ENCODE results near the gene SLC6A20. TPM values are rescaled to one million over a fixed set of nuclear protein-coding genes. Genes with fewer than 3 reads are reported as not detected.
A peak's percentile ranks its signal among the peaks of the same experiment; 100 is the strongest.

SLC6A20 gene
- total RNA-seq, 4 donors from 2014 or later: 2.6 TPM; not detected in 3

- Histone ChIP-seq H3K27ac (peak overlapping the region; percentile 47 to 50), H3K9me3 (no peaks in the 10 kb centered on the region), H3K4me1 (no peaks in the 10 kb centered on the region), H3K36me3 (no peaks in the 10 kb centered on the region), H3K27me3 (no peaks in the 10 kb centered on the region), H3K4me3 (peak overlapping the region; percentile 85 to 92)
- DNase-seq: no peak
- intact Hi-C loops (cut with DNase I; ENCODE audit: low total_unique reads): loop anchor here (10.0 kb wide), 1 partner anchor 93 kb away; no protein-coding TSS in a partner anchor
- no peak for TF ChIP-seq POLR2A (IDR thresholded peaks at IDR 0.05)
- TF ChIP-seq CTCF (IDR thresholded peaks at IDR 0.05): no peak
Measured at GRCh38 chr3:45841420-45841756, 45.1 kb upstream of the SLC6A20 start.

GRCh38 chr3:45838466-45838865 is 42.1 kb upstream of the SLC6A20 start:
- H3K27me3 ChIP-seq: no peaks in the 10 kb centered on the region
- no peak overlapping the region for H3K4me3 ChIP-seq
- H3K36me3 ChIP-seq: no peaks in the 10 kb centered on the region
- intact Hi-C loops (cut with DNase I; ENCODE audit: low total_unique reads): no loop called here
- H3K27ac ChIP-seq: no peak overlapping the region
- TF ChIP-seq POLR2A (IDR thresholded peaks at IDR 0.05): no peak
- TF ChIP-seq CTCF (IDR thresholded peaks at IDR 0.05): no peak
- DNase-seq: no peak
- H3K9me3 ChIP-seq: no peaks in the 10 kb centered on the region
- H3K4me1 ChIP-seq: no peaks in the 10 kb centered on the region

- no peaks in the 10 kb centered on the region for H3K36me3 ChIP-seq
- TF ChIP-seq POLR2A (IDR thresholded peaks at IDR 0.05) (no peak), CTCF (IDR thresholded peaks at IDR 0.05) (peak in 1 of 4 experiments; percentile 23)
Measured at GRCh38 chr3:45832699-45833098, 36.4 kb upstream of the SLC6A20 start.

GRCh38 chr3:45830121-45830520 is 33.8 kb upstream of the SLC6A20 start:
- H3K4me1 ChIP-seq: no peaks in the 10 kb centered on the region
- no peaks in the 10 kb centered on the region for H3K27me3 ChIP-seq
- no peak overlapping the region for H3K4me3 ChIP-seq
- no peak overlapping the region for H3K27ac ChIP-seq
- DNase-seq: no peak
- H3K36me3 ChIP-seq: no peaks in the 10 kb centered on the region
- TF ChIP-seq CTCF (IDR thresholded peaks at IDR 0.05) (no peak), POLR2A (IDR thresholded peaks at IDR 0.05) (no peak)
- H3K9me3 ChIP-seq: no peaks in the 10 kb centered on the region
- intact Hi-C loops (cut with DNase I; ENCODE audit: low total_unique reads): no loop called here

More at GRCh38 chr3:45832699-45833098, 36.4 kb upstream of the SLC6A20 start:
- H3K4me3 ChIP-seq: no peak overlapping the region
- H3K27me3 ChIP-seq: no peaks in the 10 kb centered on the region
- H3K27ac ChIP-seq: no peak overlapping the region
- intact Hi-C loops (cut with DNase I; ENCODE audit: low total_unique reads): no loop called here
- H3K9me3 ChIP-seq: no peaks in the 10 kb centered on the region
- H3K4me1 ChIP-seq: no peaks in the 10 kb centered on the region
- no peak for DNase-seq

GRCh38 chr3:45826908-45827307 is 30.6 kb upstream of the SLC6A20 start:
- DNase-seq: no peak
- no peak overlapping the region for H3K27ac ChIP-seq
- TF ChIP-seq CTCF (IDR thresholded peaks at IDR 0.05) (no peak), POLR2A (IDR thresholded peaks at IDR 0.05) (no peak)
- no peaks in the 10 kb centered on the region for H3K27me3 ChIP-seq
- no peaks in the 10 kb centered on the region for H3K9me3 ChIP-seq
- H3K4me1 ChIP-seq: no peaks in the 10 kb centered on the region
- no peaks in the 10 kb centered on the region for H3K36me3 ChIP-seq
- intact Hi-C loops (cut with DNase I; ENCODE audit: low total_unique reads): no loop called here
- H3K4me3 ChIP-seq: no peak overlapping the region
